ENCODE results near the gene ALDH8A1. TPM values are rescaled to one million over a fixed set of nuclear protein-coding genes. Genes with fewer than 3 reads are reported as not detected.

Gene ALDH8A1, protein sequence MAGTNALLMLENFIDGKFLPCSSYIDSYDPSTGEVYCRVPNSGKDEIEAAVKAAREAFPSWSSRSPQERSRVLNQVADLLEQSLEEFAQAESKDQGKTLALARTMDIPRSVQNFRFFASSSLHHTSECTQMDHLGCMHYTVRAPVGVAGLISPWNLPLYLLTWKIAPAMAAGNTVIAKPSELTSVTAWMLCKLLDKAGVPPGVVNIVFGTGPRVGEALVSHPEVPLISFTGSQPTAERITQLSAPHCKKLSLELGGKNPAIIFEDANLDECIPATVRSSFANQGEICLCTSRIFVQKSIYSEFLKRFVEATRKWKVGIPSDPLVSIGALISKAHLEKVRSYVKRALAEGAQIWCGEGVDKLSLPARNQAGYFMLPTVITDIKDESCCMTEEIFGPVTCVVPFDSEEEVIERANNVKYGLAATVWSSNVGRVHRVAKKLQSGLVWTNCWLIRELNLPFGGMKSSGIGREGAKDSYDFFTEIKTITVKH
- 0.83 and 1.1 TPM in 2 replicates for total RNA-seq (2021)
- Bru-seq, nascent RNA = percentile 32 among the genes with signal in this experiment
- percentile 46 among the genes with signal in this experiment for BruChase-seq, experiment 1, labeled RNA remaining after a 2-hour chase
- percentile 38 among the genes with signal in this experiment for BruChase-seq, experiment 2, labeled RNA remaining after a 6-hour chase
- long read RNA-seq = 0 reads

GRCh38 chr6:134949927-134950326 is at the start of gene ALDH8A1:
Gene ALDH8A1 (minus strand): TSS chr6:134950101. CDS start chr6:134950053, 48 bp downstream.
- Histone ChIP-seq H3K27me3 (ENCODE audit: insufficient read depth, low read depth) (no peaks in the 10 kb centered on the region), H3K9me2 (ENCODE audit: insufficient read depth) (no peaks in the 10 kb centered on the region), H4K20me1 (ENCODE audit: insufficient read depth) (no peaks in the 10 kb centered on the region), H3K36me3 (ENCODE audit: low read depth) (no peaks in the 10 kb centered on the region), H3K27ac (no peak within 1 kb of the TSS), H3K9me3 (ENCODE audit: insufficient read depth, low read depth) (no peaks in the 10 kb centered on the region), H3K4me2 (no peak within 1 kb of the TSS), H3K4me1 (replicated peaks; ENCODE audit: insufficient read depth) (no peaks in the 10 kb centered on the region; the same call in 1 of the 2 replicates), H3K79me2 (ENCODE audit: low read depth) (no peaks in the 10 kb centered on the region), H3F3A (ENCODE audit: insufficient read depth, low read depth) (no peaks in the 10 kb centered on the region), H3K4me3 (no peak within 1 kb of the TSS), H2AFZ (no peak within 1 kb of the TSS)
- CTCF ChIA-PET = interaction anchor here (0.5 kb wide), 1 partner anchor 233 kb away, joined by 6 read pairs; no protein-coding TSS in a partner anchor
- intact Hi-C loops (cut with micrococcal nuclease; ENCODE audit: unreplicated experiment) = no loop called here
- POLR2A ChIA-PET (ENCODE audit: unreplicated experiment) = no interaction called here
- no TSS peak for BruUV-seq (replicated peaks)
- DNase-seq = no peak
- TF ChIP-seq EZH2 (IDR thresholded peaks at IDR 0.05; ENCODE audit: low read depth) = no peak
- TF ChIP-seq, protein P1, sequence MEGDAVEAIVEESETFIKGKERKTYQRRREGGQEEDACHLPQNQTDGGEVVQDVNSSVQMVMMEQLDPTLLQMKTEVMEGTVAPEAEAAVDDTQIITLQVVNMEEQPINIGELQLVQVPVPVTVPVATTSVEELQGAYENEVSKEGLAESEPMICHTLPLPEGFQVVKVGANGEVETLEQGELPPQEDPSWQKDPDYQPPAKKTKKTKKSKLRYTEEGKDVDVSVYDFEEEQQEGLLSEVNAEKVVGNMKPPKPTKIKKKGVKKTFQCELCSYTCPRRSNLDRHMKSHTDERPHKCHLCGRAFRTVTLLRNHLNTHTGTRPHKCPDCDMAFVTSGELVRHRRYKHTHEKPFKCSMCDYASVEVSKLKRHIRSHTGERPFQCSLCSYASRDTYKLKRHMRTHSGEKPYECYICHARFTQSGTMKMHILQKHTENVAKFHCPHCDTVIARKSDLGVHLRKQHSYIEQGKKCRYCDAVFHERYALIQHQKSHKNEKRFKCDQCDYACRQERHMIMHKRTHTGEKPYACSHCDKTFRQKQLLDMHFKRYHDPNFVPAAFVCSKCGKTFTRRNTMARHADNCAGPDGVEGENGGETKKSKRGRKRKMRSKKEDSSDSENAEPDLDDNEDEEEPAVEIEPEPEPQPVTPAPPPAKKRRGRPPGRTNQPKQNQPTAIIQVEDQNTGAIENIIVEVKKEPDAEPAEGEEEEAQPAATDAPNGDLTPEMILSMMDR (conservative IDR thresholded peaks at IDR 0.05) = no peak

DNA sequence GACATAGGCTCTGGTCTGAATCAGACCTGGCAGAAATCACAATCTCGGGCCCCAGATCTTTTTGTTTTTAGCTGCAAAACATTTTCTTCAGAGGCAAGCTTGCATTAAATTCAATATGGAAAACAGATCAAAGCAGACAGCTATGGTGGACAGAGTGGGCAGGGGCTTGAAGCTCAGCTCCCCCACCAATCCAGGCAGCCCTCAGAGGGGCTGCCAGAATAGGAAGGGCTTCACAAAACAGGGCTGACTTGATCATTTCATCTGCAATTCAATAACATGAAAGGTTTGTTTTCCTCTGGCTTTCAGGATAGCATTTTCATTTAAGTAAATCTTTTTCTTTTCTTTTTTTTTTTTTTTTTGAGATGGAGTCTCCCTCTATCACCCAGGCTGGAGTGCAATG is 49.2 kb upstream of the ALDH8A1 start:
- intact Hi-C loops (cut with micrococcal nuclease; ENCODE audit: unreplicated experiment) = no loop called here
- Histone ChIP-seq H3K4me1 (replicated peaks; ENCODE audit: insufficient read depth) (no peaks in the 10 kb centered on the region), H3K9me2 (ENCODE audit: insufficient read depth) (no peaks in the 10 kb centered on the region), H3F3A (ENCODE audit: insufficient read depth, low read depth) (peaks cover 5% of the 10 kb centered on the region; the same call in 1 of the 2 replicates), H3K4me2 (no peak overlapping the region), H3K27ac (no peak overlapping the region), H3K9me3 (ENCODE audit: insufficient read depth, low read depth) (no peaks in the 10 kb centered on the region), H4K20me1 (ENCODE audit: insufficient read depth) (peaks cover 4% of the 10 kb centered on the region; the same call in 1 of the 2 replicates), H3K79me2 (ENCODE audit: low read depth) (no peaks in the 10 kb centered on the region), H3K36me3 (ENCODE audit: low read depth) (0 out of 2 replicates have a peak, but pooled peaks cover 18% of the 10 kb centered on the region), H2AFZ (no peak overlapping the region), H3K4me3 (no peak overlapping the region), H3K27me3 (ENCODE audit: insufficient read depth, low read depth) (no peaks in the 10 kb centered on the region)
- no peak for DNase-seq
- BruUV-seq (replicated peaks) = no TSS peak
- CTCF ChIA-PET = interaction anchor here (0.6 kb wide), 1 partner anchor 30 kb away, joined by 3 read pairs; no protein-coding TSS in a partner anchor
- TF ChIP-seq, protein P1 (conservative IDR thresholded peaks at IDR 0.05) = no peak
- TF ChIP-seq EZH2 (IDR thresholded peaks at IDR 0.05; ENCODE audit: low read depth) = no peak
- POLR2A ChIA-PET (ENCODE audit: unreplicated experiment) = no interaction called here

GRCh38 chr6:134997133-134997995 is 47.5 kb upstream of the ALDH8A1 start:
- intact Hi-C loops (cut with micrococcal nuclease; ENCODE audit: unreplicated experiment) = no loop called here
- Histone ChIP-seq H2AFZ (no peak overlapping the region), H4K20me1 (ENCODE audit: insufficient read depth) (peaks cover 4% of the 10 kb centered on the region; the same call in 1 of the 2 replicates), H3K4me2 (no peak overlapping the region), H3K9me3 (ENCODE audit: insufficient read depth, low read depth) (no peaks in the 10 kb centered on the region), H3K27me3 (ENCODE audit: insufficient read depth, low read depth) (no peaks in the 10 kb centered on the region), H3K79me2 (ENCODE audit: low read depth) (no peaks in the 10 kb centered on the region), H3K4me1 (replicated peaks; ENCODE audit: insufficient read depth) (no peaks in the 10 kb centered on the region), H3K4me3 (no peak overlapping the region), H3K9me2 (ENCODE audit: insufficient read depth) (no peaks in the 10 kb centered on the region), H3K27ac (no peak overlapping the region), H3F3A (ENCODE audit: insufficient read depth, low read depth) (no peaks in the 10 kb centered on the region), H3K36me3 (ENCODE audit: low read depth) (peaks cover 25% of the 10 kb centered on the region)
- no TSS peak for BruUV-seq (replicated peaks)
- DNase-seq = no peak
- CTCF ChIA-PET = no interaction called here
- TF ChIP-seq EZH2 (IDR thresholded peaks at IDR 0.05; ENCODE audit: low read depth) = no peak
- TF ChIP-seq, protein P1 (conservative IDR thresholded peaks at IDR 0.05) = no peak
- POLR2A ChIA-PET (ENCODE audit: unreplicated experiment) = no interaction called here
